Upper lobe of right lung (tissue), 1 donor: ENCODE measurements around the gene ANKRD31. TPM values are rescaled to one million over a fixed set of nuclear protein-coding genes. Genes with fewer than 3 reads are reported as not detected.

Source experiments
- ATAC-seq: fragments of 200-7000 bp; cut with Tn5 transposase; one replicate; pipeline ENCODE4 v1.9.1; 2020; ENCODE audit warnings: mild to moderate bottlenecking, moderate library complexity
- DNase-seq: peaks from one replicate; pipeline ENCODE4 v3.0.0-alpha.2; 2020
- H3K27ac ChIP-seq: fragments of 200-600 bp; one replicate; pipeline ENCODE4 v1.8.0; 2022
- H3K27me3 ChIP-seq: fragments of 200-600 bp; one replicate; pipeline ENCODE4 v1.8.0; 2022; ENCODE audit warnings: mild to moderate bottlenecking
- H3K36me3 ChIP-seq: fragments of 200-600 bp; one replicate; pipeline ENCODE4 v1.8.0; 2022
- H3K4me1 ChIP-seq: fragments of 200-600 bp; one replicate; pipeline ENCODE4 v1.8.0; 2022
- H3K4me3 ChIP-seq: fragments of 200-600 bp; one replicate; pipeline ENCODE4 v1.8.0; 2022; ENCODE audit warnings: mild to moderate bottlenecking
- H3K9me3 ChIP-seq: fragments of 200-600 bp; one replicate; pipeline ENCODE4 v1.8.0; 2022
- CTCF ChIP-seq: fragments of 200-600 bp; IDR thresholded peaks from one replicate; pipeline ENCODE4 v1.8.0; 2022; ENCODE audit warnings: antibody characterized with exemption
- intact Hi-C: fragments of 100-400 bp; cut with DNase I; formaldehyde crosslinking; loops from one replicate; pipeline ENCODE4 v1.11.0; 2022
- total RNA-seq: library from RNA; stranded (reverse); fragmentation: NEBNext Ultra II Directional; extraction: Animal tissue kit (Norgen Biotek cat#: 25700); gene quantifications from one replicate; pipeline ENCODE4 v1.2.1, GENCODE V29; 2021
- donor health status: DM: no; HTN: yes; CAD: no; lungs with severe emphysema.

The ANKRD31 gene
- total RNA-seq, 1 donor from 2014 or later, result 0.14 TPM

GRCh38 chr5:75031366-75031765 is 205.3 kb downstream of the ANKRD31 start:
- Histone ChIP-seq H3K4me1 (no peaks in the 10 kb centered on the region), H3K4me3 (no peak overlapping the region), H3K36me3 (no peaks in the 10 kb centered on the region), H3K9me3 (no peaks in the 10 kb centered on the region), H3K27me3 (no peaks in the 10 kb centered on the region), H3K27ac (no peak overlapping the region)
- ATAC-seq (no peak), DNase-seq (no peak)
- intact Hi-C loops, result no loop called here
- TF ChIP-seq CTCF, result no peak

GRCh38 chr5:75028090-75028489 is 208.6 kb downstream of the ANKRD31 start:
- H3K27me3 ChIP-seq, result no peaks in the 10 kb centered on the region
- H3K4me1 ChIP-seq, result no peaks in the 10 kb centered on the region
- intact Hi-C loops, result no loop called here
- no peak overlapping the region for H3K4me3 ChIP-seq
- TF ChIP-seq CTCF, result no peak
- ATAC-seq (no peak), DNase-seq (no peak)
- H3K27ac ChIP-seq, result no peak overlapping the region
- no peaks in the 10 kb centered on the region for H3K9me3 ChIP-seq
- no peaks in the 10 kb centered on the region for H3K36me3 ChIP-seq

- H3K4me3 ChIP-seq, result no peak overlapping the region
- TF ChIP-seq CTCF, result no peak
- no peaks in the 10 kb centered on the region for H3K27me3 ChIP-seq
- H3K4me1 ChIP-seq, result no peaks in the 10 kb centered on the region
- no peak overlapping the region for H3K27ac ChIP-seq
- ATAC-seq (no peak), DNase-seq (no peak)
- no peaks in the 10 kb centered on the region for H3K9me3 ChIP-seq
- intact Hi-C loops, result no loop called here
- H3K36me3 ChIP-seq, result no peaks in the 10 kb centered on the region
Measured at GRCh38 chr5:75023368-75024159, 213.1 kb downstream of the ANKRD31 start.

- Histone ChIP-seq H3K36me3 (no peaks in the 10 kb centered on the region), H3K4me1 (no peaks in the 10 kb centered on the region), H3K9me3 (no peaks in the 10 kb centered on the region), H3K4me3 (no peak overlapping the region), H3K27ac (no peak overlapping the region), H3K27me3 (no peaks in the 10 kb centered on the region)
- intact Hi-C loops, result no loop called here
- ATAC-seq (no peak), DNase-seq (no peak)
- TF ChIP-seq CTCF, result no peak
Measured at GRCh38 chr5:75021800-75022199, 214.9 kb downstream of the ANKRD31 start.

- Histone ChIP-seq H3K27me3 (no peaks in the 10 kb centered on the region), H3K9me3 (no peaks in the 10 kb centered on the region), H3K36me3 (no peaks in the 10 kb centered on the region), H3K27ac (no peak overlapping the region), H3K4me1 (no peaks in the 10 kb centered on the region), H3K4me3 (no peak overlapping the region)
- intact Hi-C loops, result no loop called here
- ATAC-seq, result no peak
- no peak for TF ChIP-seq CTCF
- DNase-seq, result no peak
Measured at GRCh38 chr5:75021219-75021618, 215.5 kb downstream of the ANKRD31 start.
